Hepatocyte (in vitro differentiated cells): Measurements from ENCODE around the gene DHRS3. TPM values are rescaled to one million over a fixed set of nuclear protein-coding genes. Genes with fewer than 3 reads are reported as not detected.
"Not testable (repeated sequence)": the region's sequence is repeated elsewhere in the genome, so short reads cannot be mapped to it uniquely, and the experiment has no call there.

ENCODE experiments used
- DNase-seq: peaks from one replicate; pipeline ENCODE4 v3.0.0-alpha.2; 2016; ENCODE audit warnings: low spot score
- H2AFZ ChIP-seq: fragments of 200-600 bp; sonication (generic); 2 replicates; pipeline ENCODE4 v1.6.0; 2016; ENCODE audit warnings: antibody characterized with exemption, mild to moderate bottlenecking
- H3K27ac ChIP-seq: fragments of 200-600 bp; sonication (generic); 2 replicates; pipeline ENCODE4 v1.5.1; 2016; ENCODE audit warnings: mild to moderate bottlenecking
- H3K27me3 ChIP-seq: fragments of 200-600 bp; sonication (generic); 2 replicates; pipeline ENCODE4 v1.6.1; 2016
- H3K36me3 ChIP-seq: fragments of 200-600 bp; sonication (generic); replicated peaks from 2 replicates; pipeline ENCODE4 v1.5.1; 2016; ENCODE audit warnings: low read depth; ENCODE audit not compliant: insufficient read depth
- H3K4me1 ChIP-seq: fragments of 200-600 bp; sonication (generic); 2 replicates; pipeline ENCODE4 v1.5.1; 2016; ENCODE audit warnings: mild to moderate bottlenecking, moderate library complexity; ENCODE audit not compliant: insufficient read depth
- H3K4me2 ChIP-seq: fragments of 200-600 bp; sonication (generic); 2 replicates; pipeline ENCODE4 v1.6.0; 2016
- H3K4me3 ChIP-seq: fragments of 200-600 bp; sonication (generic); 2 replicates; pipeline ENCODE4 v1.5.1; 2016; ENCODE audit warnings: mild to moderate bottlenecking
- H3K79me2 ChIP-seq: fragments of 200-600 bp; sonication (generic); 2 replicates; pipeline ENCODE4 v1.6.0; 2017; ENCODE audit warnings: mild to moderate bottlenecking
- H3K9me2 ChIP-seq: fragments of 200-600 bp; sonication (generic); replicated peaks from 2 replicates; pipeline ENCODE4 v1.6.0; 2017; ENCODE audit warnings: mild to moderate bottlenecking; ENCODE audit not compliant: insufficient read depth
- H3K9me3 ChIP-seq: fragments of 200-600 bp; sonication (generic); 2 replicates; pipeline ENCODE4 v1.5.1; 2016; ENCODE audit warnings: low read depth, mild to moderate bottlenecking
- H4K20me1 ChIP-seq: fragments of 200-600 bp; sonication (generic); 2 replicates; pipeline ENCODE4 v1.6.0; 2016; ENCODE audit warnings: mild to moderate bottlenecking; ENCODE audit not compliant: insufficient read depth, poor library complexity, severe bottlenecking
- EZH2 ChIP-seq: fragments of 200-600 bp; sonication (generic); IDR thresholded peaks from 2 replicates; pipeline ENCODE4 v1.6.1; 2016; ENCODE audit warnings: antibody characterized with exemption, mild to moderate bottlenecking, borderline replicate concordance
- EZH2phosphoT487 ChIP-seq: fragments of 200-600 bp; sonication (generic); IDR thresholded peaks from one replicate; pipeline ENCODE4 v1.6.1; 2018; ENCODE audit warnings: antibody characterized with exemption, mild to moderate bottlenecking, low read depth, moderate library complexity; ENCODE audit not compliant: unreplicated experiment, severe bottlenecking
- WGBS: methylation state at CpG from one replicate; pipeline ENCODE4 v1.1.6; 2016; ENCODE audit warnings: low lambda C conversion rate; ENCODE audit errors: missing lambda C conversion rate; 5-methylcytosine and 5-hydroxymethylcytosine counted together
- polyA plus RNA-seq: library from polyadenylated mRNA; unstranded; fragments of >200 nt; fragmentation: Nextera tagmentation; extraction: Ambion mirVana; gene quantifications from 2 replicates; pipeline ENCODE4 v1.2.1, GENCODE V29; 2016
- total RNA-seq: library from RNA; depleted of rRNA; stranded (reverse); fragments of >200 nt; gene quantifications from 2 replicates; pipeline ENCODE4 v1.2.3, GENCODE V29; 2014
- TF ChIP-seq, protein P1 (sequence below): fragments of 200-600 bp; sonication (generic); IDR thresholded peaks from 2 replicates; pipeline ENCODE4 v1.5.1; 2016; ENCODE audit warnings: antibody characterized with exemption, mild to moderate bottlenecking; ENCODE audit not compliant: poor library complexity

The DHRS3 gene
- total and polyA plus RNA-seq, 2 experiments from 2014 or later: 75.9 to 103 TPM

DNA sequence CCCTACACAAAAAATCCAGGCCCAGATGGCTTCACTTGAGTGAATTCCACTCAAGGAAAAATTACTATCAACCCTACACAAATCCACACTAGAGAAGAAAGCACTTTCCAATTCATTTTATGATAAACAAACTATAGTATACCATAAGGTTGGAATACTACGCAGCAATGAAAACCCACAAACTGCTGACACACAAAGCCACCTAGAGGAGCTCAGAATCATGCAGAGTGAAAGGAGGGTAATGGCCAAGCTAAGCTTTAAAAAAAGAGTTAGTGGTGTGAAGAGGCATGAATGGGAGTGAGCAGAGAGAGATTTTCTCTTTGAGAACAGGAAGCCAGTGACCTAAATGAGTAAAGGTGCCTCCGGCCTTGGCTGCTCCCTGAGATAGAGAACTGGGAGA lies 93.7 kb downstream of the DHRS3 start:
- no peaks in the 10 kb centered on the region for H3K27me3 ChIP-seq
- H3K4me1 ChIP-seq: peaks cover 34% of the 10 kb centered on the region
- H3K79me2 ChIP-seq: no peaks in the 10 kb centered on the region
- TF ChIP-seq EZH2phosphoT487 (no peak), EZH2 (no peak)
- TF ChIP-seq, protein P1, sequence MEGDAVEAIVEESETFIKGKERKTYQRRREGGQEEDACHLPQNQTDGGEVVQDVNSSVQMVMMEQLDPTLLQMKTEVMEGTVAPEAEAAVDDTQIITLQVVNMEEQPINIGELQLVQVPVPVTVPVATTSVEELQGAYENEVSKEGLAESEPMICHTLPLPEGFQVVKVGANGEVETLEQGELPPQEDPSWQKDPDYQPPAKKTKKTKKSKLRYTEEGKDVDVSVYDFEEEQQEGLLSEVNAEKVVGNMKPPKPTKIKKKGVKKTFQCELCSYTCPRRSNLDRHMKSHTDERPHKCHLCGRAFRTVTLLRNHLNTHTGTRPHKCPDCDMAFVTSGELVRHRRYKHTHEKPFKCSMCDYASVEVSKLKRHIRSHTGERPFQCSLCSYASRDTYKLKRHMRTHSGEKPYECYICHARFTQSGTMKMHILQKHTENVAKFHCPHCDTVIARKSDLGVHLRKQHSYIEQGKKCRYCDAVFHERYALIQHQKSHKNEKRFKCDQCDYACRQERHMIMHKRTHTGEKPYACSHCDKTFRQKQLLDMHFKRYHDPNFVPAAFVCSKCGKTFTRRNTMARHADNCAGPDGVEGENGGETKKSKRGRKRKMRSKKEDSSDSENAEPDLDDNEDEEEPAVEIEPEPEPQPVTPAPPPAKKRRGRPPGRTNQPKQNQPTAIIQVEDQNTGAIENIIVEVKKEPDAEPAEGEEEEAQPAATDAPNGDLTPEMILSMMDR: no peak
- no peaks in the 10 kb centered on the region for H3K9me3 ChIP-seq
- no peak for DNase-seq
- no peak overlapping the region for H3K4me3 ChIP-seq
- H3K4me2 ChIP-seq: no peak overlapping the region
- no peak overlapping the region for H3K27ac ChIP-seq
- 98% methylated on average over 2 of the region's 2 CpGs for WGBS
- no peaks in the 10 kb centered on the region for H3K9me2 ChIP-seq
- H4K20me1 ChIP-seq: no peaks in the 10 kb centered on the region
- no peak overlapping the region for H2AFZ ChIP-seq
- no peaks in the 10 kb centered on the region for H3K36me3 ChIP-seq

DNA sequence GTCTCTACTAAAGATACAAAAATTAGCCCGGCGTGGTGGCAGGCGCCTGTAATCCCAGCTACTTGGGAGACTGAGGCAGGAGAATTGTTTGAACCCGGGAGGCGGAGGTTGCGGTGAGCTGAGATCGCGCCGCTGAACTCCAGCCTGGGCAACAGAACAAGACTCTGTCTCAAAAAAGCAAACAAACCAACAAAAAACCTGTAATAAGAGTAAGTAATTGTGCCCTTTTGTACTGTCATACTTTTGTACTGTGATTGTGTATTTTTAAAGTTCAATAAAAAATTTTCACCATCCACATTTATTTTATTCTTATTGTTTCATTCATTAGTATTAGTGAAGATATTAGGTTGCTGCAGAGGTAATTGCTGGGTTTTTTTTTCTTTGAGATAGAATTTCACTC lies 95.2 kb downstream of the DHRS3 start:
- not testable (repeated sequence) for H2AFZ ChIP-seq, H3K27me3 ChIP-seq
- WGBS: 97% methylated on average over 9 of the region's 9 CpGs

DNA sequence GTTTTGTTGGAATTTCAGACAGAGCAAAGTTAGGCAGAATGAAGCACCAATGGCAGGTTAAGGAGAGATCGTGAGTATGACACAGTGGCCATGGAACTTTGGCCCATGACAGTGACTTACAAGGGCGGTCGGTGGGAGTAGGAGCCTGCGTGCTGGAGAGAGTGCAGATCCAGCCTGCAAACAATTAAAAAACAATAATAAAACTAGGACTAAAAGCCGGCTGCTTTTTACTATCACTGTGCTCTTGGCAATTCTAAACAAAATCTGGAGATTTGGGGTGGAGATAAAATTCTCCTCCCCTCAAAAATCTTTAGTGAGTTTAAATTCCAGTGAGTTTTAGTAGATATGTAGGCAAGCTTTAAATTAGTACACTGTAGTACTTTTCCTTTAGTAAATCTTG lies 96.9 kb downstream of the DHRS3 start:
- DNase-seq: no peak
- no peak overlapping the region for H3K4me2 ChIP-seq
- no peak overlapping the region for H3K4me3 ChIP-seq
- WGBS: 38% methylated on average over 5 of the region's 5 CpGs
- TF ChIP-seq EZH2 (no peak), EZH2phosphoT487 (no peak)
- TF ChIP-seq, protein P1: no peak
- no peak overlapping the region for H3K27ac ChIP-seq
- H3K9me3 ChIP-seq: no peaks in the 10 kb centered on the region
- H4K20me1 ChIP-seq: no peaks in the 10 kb centered on the region
- H3K4me1 ChIP-seq: peaks cover 27% of the 10 kb centered on the region
- H3K36me3 ChIP-seq: no peaks in the 10 kb centered on the region
- H3K27me3 ChIP-seq: no peaks in the 10 kb centered on the region
- H3K79me2 ChIP-seq: no peaks in the 10 kb centered on the region
- no peak overlapping the region for H2AFZ ChIP-seq
- no peaks in the 10 kb centered on the region for H3K9me2 ChIP-seq

More for the DNA sequence above, 95.2 kb downstream of the DHRS3 start:
- not testable (repeated sequence) for DNase-seq, H3K9me2 ChIP-seq, H3K9me3 ChIP-seq, H3K79me2 ChIP-seq, H3K27ac ChIP-seq, H3K4me2 ChIP-seq, H3K36me3 ChIP-seq, H3K4me3 ChIP-seq, H4K20me1 ChIP-seq
- H3K4me1 ChIP-seq: peaks cover 31% of the 10 kb centered on the region

DNA sequence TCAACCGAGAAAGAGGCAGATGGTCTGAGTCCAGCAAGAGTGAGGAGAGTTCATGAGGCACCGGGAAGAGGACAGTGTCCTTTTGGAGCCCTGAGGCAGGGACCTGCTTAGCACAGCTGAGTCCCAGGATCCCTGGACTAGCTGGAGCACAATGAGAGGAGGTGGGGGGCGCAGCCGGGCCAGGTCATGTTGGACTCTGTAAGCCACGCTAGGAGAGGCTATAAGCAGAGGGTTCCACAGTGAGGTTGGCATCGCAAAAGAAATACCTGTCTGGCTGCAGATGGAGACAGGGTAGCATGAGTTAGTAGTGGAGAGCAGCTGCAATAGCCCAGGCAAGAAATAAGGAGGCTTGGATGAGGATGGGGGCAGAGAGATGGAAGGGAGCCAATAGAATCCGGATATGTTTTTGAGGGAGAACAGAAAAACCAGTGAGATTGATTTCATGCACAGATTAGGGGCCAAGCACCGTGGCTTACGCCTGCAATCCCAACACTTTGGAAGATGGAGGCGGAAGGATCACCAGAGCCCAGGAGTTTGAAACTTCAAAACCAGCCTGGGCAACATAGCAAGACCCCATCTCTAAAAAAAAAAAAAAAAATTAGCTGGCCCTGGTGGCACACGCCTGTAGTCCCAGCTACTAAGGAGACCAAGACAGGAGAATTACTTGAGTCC lies 98.2 kb downstream of the DHRS3 start:
- no peaks in the 10 kb centered on the region for H4K20me1 ChIP-seq
- H3K4me1 ChIP-seq: peaks cover 24% of the 10 kb centered on the region
- no peaks in the 10 kb centered on the region for H3K27me3 ChIP-seq
- H3K4me3 ChIP-seq: no peak overlapping the region
- H3K4me2 ChIP-seq: no peak overlapping the region
- H3K9me3 ChIP-seq: no peaks in the 10 kb centered on the region
- no peak overlapping the region for H2AFZ ChIP-seq
- H3K79me2 ChIP-seq: no peaks in the 10 kb centered on the region
- TF ChIP-seq, protein P1: no peak
- TF ChIP-seq EZH2 (no peak), EZH2phosphoT487 (no peak)
- 94% methylated on average over 11 of the region's 11 CpGs for WGBS
- peak overlapping the region; percentile 22 for H3K27ac ChIP-seq
- no peak for DNase-seq
- no peaks in the 10 kb centered on the region for H3K36me3 ChIP-seq
- H3K9me2 ChIP-seq: no peaks in the 10 kb centered on the region
